ENCODE data around the gene PIGC.

DNA sequence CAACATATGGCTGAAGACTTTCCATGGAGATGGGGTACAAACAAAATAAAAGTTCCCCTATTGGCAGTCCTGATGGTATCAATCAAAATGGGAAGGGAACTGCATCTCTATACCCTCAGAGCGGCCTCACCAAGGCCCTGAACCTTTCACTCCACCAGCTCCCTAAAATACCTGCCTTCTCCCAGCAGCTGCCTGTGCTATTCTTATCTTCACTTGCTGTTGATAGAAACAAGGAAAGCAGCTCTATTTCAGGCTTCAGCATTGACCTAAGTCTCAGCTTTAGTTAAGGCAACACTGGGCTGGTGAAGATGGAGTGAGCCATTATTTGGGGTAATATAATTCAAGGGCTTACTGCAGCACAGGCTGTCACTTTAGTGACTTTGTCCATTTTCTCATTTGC lies 21.7 kb upstream of the PIGC start:
- TF ChIP-seq, protein P1, sequence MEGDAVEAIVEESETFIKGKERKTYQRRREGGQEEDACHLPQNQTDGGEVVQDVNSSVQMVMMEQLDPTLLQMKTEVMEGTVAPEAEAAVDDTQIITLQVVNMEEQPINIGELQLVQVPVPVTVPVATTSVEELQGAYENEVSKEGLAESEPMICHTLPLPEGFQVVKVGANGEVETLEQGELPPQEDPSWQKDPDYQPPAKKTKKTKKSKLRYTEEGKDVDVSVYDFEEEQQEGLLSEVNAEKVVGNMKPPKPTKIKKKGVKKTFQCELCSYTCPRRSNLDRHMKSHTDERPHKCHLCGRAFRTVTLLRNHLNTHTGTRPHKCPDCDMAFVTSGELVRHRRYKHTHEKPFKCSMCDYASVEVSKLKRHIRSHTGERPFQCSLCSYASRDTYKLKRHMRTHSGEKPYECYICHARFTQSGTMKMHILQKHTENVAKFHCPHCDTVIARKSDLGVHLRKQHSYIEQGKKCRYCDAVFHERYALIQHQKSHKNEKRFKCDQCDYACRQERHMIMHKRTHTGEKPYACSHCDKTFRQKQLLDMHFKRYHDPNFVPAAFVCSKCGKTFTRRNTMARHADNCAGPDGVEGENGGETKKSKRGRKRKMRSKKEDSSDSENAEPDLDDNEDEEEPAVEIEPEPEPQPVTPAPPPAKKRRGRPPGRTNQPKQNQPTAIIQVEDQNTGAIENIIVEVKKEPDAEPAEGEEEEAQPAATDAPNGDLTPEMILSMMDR (IDR thresholded peaks at IDR 0.05) = no peak
- no peak for TF ChIP-seq POLR2A (IDR thresholded peaks at IDR 0.05)

All from thyroid gland (tissue), 4 donors.